HG03064 (cell line): ENCODE measurements around the gene FAM83G.
"Not testable (repeated sequence)": the region's sequence is repeated elsewhere in the genome, so short reads cannot be mapped to it uniquely, and the experiment has no call there.

Experiments used
- ATAC-seq: cut with Tn5 transposase; IDR thresholded peaks from one replicate; pipeline ENCODE4 v1.9.1; 2021; ENCODE audit warnings: low read depth; ENCODE audit not compliant: unreplicated experiment

The FAM83G gene

GRCh38 chr17:19024101-19025078 is 19.8 kb upstream of the FAM83G start:
- ATAC-seq: no peak

GRCh38 chr17:19023209-19023999 is 18.8 kb upstream of the FAM83G start:
- no peak for ATAC-seq

- no peak for ATAC-seq
These were observed 18.2 kb upstream of the FAM83G start for GRCh38 chr17:19022747-19023146.

GRCh38 chr17:19022128-19022527 is 17.6 kb upstream of the FAM83G start:
- ATAC-seq: no peak

GRCh38 chr17:19021622-19022083 is 17.1 kb upstream of the FAM83G start:
- ATAC-seq: no peak

GRCh38 chr17:19021011-19021621 is 16.6 kb upstream of the FAM83G start:
- not testable (repeated sequence) for ATAC-seq

- no peak for ATAC-seq
These were observed 15.5 kb upstream of the FAM83G start for GRCh38 chr17:19020016-19020415.

GRCh38 chr17:19019041-19019941 is 14.7 kb upstream of the FAM83G start:
- no peak for ATAC-seq

GRCh38 chr17:19018600-19018950 is 14.0 kb upstream of the FAM83G start:
- ATAC-seq: no peak

GRCh38 chr17:19017804-19018599 is 13.4 kb upstream of the FAM83G start:
- ATAC-seq: no peak

- ATAC-seq: no peak
These were observed 12.8 kb upstream of the FAM83G start for GRCh38 chr17:19017401-19017800.

GRCh38 chr17:19016881-19017280 is 12.3 kb upstream of the FAM83G start:
- no peak for ATAC-seq

- no peak for ATAC-seq
These were observed 11.7 kb upstream of the FAM83G start for GRCh38 chr17:19016297-19016696.

- no peak for ATAC-seq
These were observed 10.9 kb upstream of the FAM83G start for GRCh38 chr17:19015428-19015827.

- ATAC-seq: no peak
These were observed 10.2 kb upstream of the FAM83G start for GRCh38 chr17:19014628-19015215.

- no peak for ATAC-seq
These were observed 9.5 kb upstream of the FAM83G start for GRCh38 chr17:19013806-19014627.

GRCh38 chr17:19013226-19013625 is 8.7 kb upstream of the FAM83G start:
- ATAC-seq: no peak
